NCI-H2029 treated with DMSO at 0.1 percent for 48 hours (cell line): ENCODE measurements around the gene FAT1.

Experiments
- DNase-seq: peaks from one replicate; lab custom pipeline; 2025; lab: John Stamatoyannopoulos, UW

FAT1 gene

GRCh38 chr4:186724058-186724863, 605 bp upstream of the FAT1 start:
- DNase-seq, result peak; percentile 24

- DNase-seq, result no peak
Measured at GRCh38 chr4:186722796-186723291, 812 bp downstream of the FAT1 start.

- DNase-seq, result no peak
Measured at GRCh38 chr4:186719925-186720694, 3.5 kb downstream of the FAT1 start.

- DNase-seq, result no peak
Measured at GRCh38 chr4:186717556-186717955, 6.1 kb downstream of the FAT1 start.

- no peak for DNase-seq
Measured at GRCh38 chr4:186715077-186715476, 8.6 kb downstream of the FAT1 start.

GRCh38 chr4:186714006-186714675, 9.5 kb downstream of the FAT1 start:
- DNase-seq, result no peak

- DNase-seq, result no peak
Measured at GRCh38 chr4:186712690-186713089, 11.0 kb downstream of the FAT1 start.

- no peak for DNase-seq
Measured at GRCh38 chr4:186710521-186711119, 13.0 kb downstream of the FAT1 start.

GRCh38 chr4:186709517-186709916, 14.1 kb downstream of the FAT1 start:
- DNase-seq, result no peak

- no peak for DNase-seq
Measured at GRCh38 chr4:186708554-186708953, 15.1 kb downstream of the FAT1 start.

GRCh38 chr4:186707996-186708395, 15.7 kb downstream of the FAT1 start:
- DNase-seq, result no peak

- DNase-seq, result no peak
Measured at GRCh38 chr4:186707574-186707973, 16.1 kb downstream of the FAT1 start.

GRCh38 chr4:186704057-186704456, 19.6 kb downstream of the FAT1 start:
- DNase-seq, result no peak

- no peak for DNase-seq
Measured at GRCh38 chr4:186703510-186703909, 20.1 kb downstream of the FAT1 start.

- no peak for DNase-seq
Measured at GRCh38 chr4:186702940-186703339, 20.7 kb downstream of the FAT1 start.

- no peak for DNase-seq
Measured at GRCh38 chr4:186702297-186702696, 21.4 kb downstream of the FAT1 start.

- DNase-seq, result no peak
Measured at GRCh38 chr4:186701788-186702187, 21.9 kb downstream of the FAT1 start.

GRCh38 chr4:186701273-186701672, 22.4 kb downstream of the FAT1 start:
- DNase-seq, result no peak

GRCh38 chr4:186700746-186701145, 22.9 kb downstream of the FAT1 start:
- DNase-seq, result no peak

- no peak for DNase-seq
Measured at GRCh38 chr4:186699881-186700397, 23.7 kb downstream of the FAT1 start.

GRCh38 chr4:186699298-186699697, 24.4 kb downstream of the FAT1 start:
- no peak for DNase-seq

GRCh38 chr4:186698525-186698924, 25.1 kb downstream of the FAT1 start:
- no peak for DNase-seq
